HepG2 (cell line): ENCODE data around the gene ANO9. TPM values are rescaled to one million over a fixed set of nuclear protein-coding genes. Genes with fewer than 3 reads are reported as not detected.
A peak's percentile ranks its signal among the peaks of the same experiment; 100 is the strongest.

Experiments used
- BHLHE40 ChIP-seq: IDR thresholded peaks from 2 replicates; pipeline ENCODE4 v1.6.1; 2011; ENCODE audit warnings: low read length, improper control_type of control experiment
- KIAA2018 ChIP-seq: sonication (generic); formaldehyde crosslinking; IDR thresholded peaks from 2 replicates; pipeline ENCODE4 v1.5.0; 2020; ENCODE audit warnings: mild to moderate bottlenecking, missing genetic modification reagents, borderline replicate concordance
- MXD1 ChIP-seq: sonication (generic); formaldehyde crosslinking; IDR thresholded peaks from 2 replicates; pipeline ENCODE4 v1.4.0; 2020; ENCODE audit warnings: mild to moderate bottlenecking, missing genetic modification reagents
- NAIF1 ChIP-seq: sonication (generic); formaldehyde crosslinking; IDR thresholded peaks from 2 replicates; pipeline ENCODE4 v1.5.0; 2020; ENCODE audit warnings: mild to moderate bottlenecking, missing genetic modification reagents, borderline replicate concordance
- RBAK ChIP-seq: sonication (generic); formaldehyde crosslinking; IDR thresholded peaks from 2 replicates; pipeline ENCODE4 v1.5.1; 2020; ENCODE audit warnings: mild to moderate bottlenecking, missing genetic modification reagents
- RNF2 ChIP-seq: fragments of 450-650 bp; conservative IDR thresholded peaks from 2 replicates; pipeline ENCODE4 v1.6.1; 2016; ENCODE audit warnings: low read depth
- ZNF280D ChIP-seq: sonication (generic); formaldehyde crosslinking; IDR thresholded peaks from 2 replicates; pipeline ENCODE4 v1.5.1; 2020; ENCODE audit warnings: mild to moderate bottlenecking, missing genetic modification reagents
- ZNF546 ChIP-seq: sonication (generic); formaldehyde crosslinking; conservative IDR thresholded peaks from 2 replicates; pipeline ENCODE4 v1.8.1; 2023; ENCODE audit warnings: mild to moderate bottlenecking, missing genetic modification reagents
- polyA plus RNA-seq, 8 experiments: library from polyadenylated mRNA; depleted of rRNA in 3 of 8; stranded (reverse) in 7 of 8; unstranded in 1 of 8; fragments of >200 nt; fragmentation: Illumina TruSeq in 4 of 8; extraction: Trizol in 4 of 8; gene quantifications; 2 replicates each; pipeline versions ENCODE4 v1.2.1 to v1.2.3, GENCODE V29; 2011 to 2016; ENCODE audit warnings: low read depth in 4 of 8, missing spikeins in 1 of 8, mixed read lengths in 1 of 8; ENCODE audit not compliant: insufficient read depth in 1 of 8
- total RNA-seq, 5 experiments: library from RNA; depleted of rRNA; stranded (reverse); fragments of >200 nt; fragmentation: Illumina TruSeq; extraction: Trizol; gene quantifications; 2 replicates each; pipeline ENCODE4 v1.2.3, GENCODE V29; 2016; ENCODE audit warnings: low read depth in 1 of 5

Gene ANO9
- total and polyA plus RNA-seq, 2 of the 13 experiments (the other 11 are each of a cell fraction or from before 2014, with no cell fraction given): 8.9 to 14.3 TPM

GRCh38 chr11:447923-448731, 6.3 kb upstream of the ANO9 start (continued):
- 0 out of 2 replicates have a peak, but pooled peaks have one; percentile 35 for TF ChIP-seq MXD1 (CRISPR knock-in tag)
- 0 out of 2 replicates have a peak, but pooled peaks have one; percentile 10 for TF ChIP-seq BHLHE40
- TF ChIP-seq ZNF280D (CRISPR knock-in tag): no peak
- TF ChIP-seq NAIF1 (CRISPR knock-in tag): 0 out of 2 replicates have a peak, but pooled peaks have one; percentile 32
- no peak for TF ChIP-seq RBAK (CRISPR knock-in tag)
- no peak for TF ChIP-seq RNF2
- no peak for TF ChIP-seq KIAA2018 (CRISPR knock-in tag)
- no peak for TF ChIP-seq ZNF546 (CRISPR knock-in tag)
